Muscle of arm (tissue), 14 donors: Measurements from ENCODE around the gene RRN3. TPM values are rescaled to one million over a fixed set of nuclear protein-coding genes. Genes with fewer than 3 reads are reported as not detected.
"Not testable (repeated sequence)": the region's sequence is repeated elsewhere in the genome, so short reads cannot be mapped to it uniquely, and the experiment has no call there.

Experiments used
- DNase-seq: peaks from one replicate; pipeline ENCODE4 v3.0.0-alpha.2; 2013
- long read RNA-seq, 11 donors: transcript quantifications; one replicate each; lab custom pipeline, GENCODE V29; 2026
- polyA plus RNA-seq, 12 donors: library from polyadenylated mRNA; unstranded; fragments of 120-200 nt; gene quantifications; one replicate each; pipeline ENCODE4 v1.2.1, GENCODE V29; 2013; ENCODE audit not compliant: insufficient read length in 12 of 12

RRN3 gene
- polyA plus RNA-seq = 10 to 100 TPM in 11 of 12 donors, not detected in 1; 27.9 to 37.9 (median 33.8) TPM
- long read RNA-seq, donor 1, partial matches to known transcripts = 0 of 2 reads
- long read RNA-seq, donor 1, other reads (novel, unspliced or antisense) = 0 of 2 reads
- long read RNA-seq, donor 2, transcript RRN3-201 (18 exons, 3,762 nt) = major isoform, 7 of 9 reads
- long read RNA-seq, donor 2, partial matches to known transcripts = 0 of 9 reads
- long read RNA-seq, donor 2, other reads (novel, unspliced or antisense) = 0 of 9 reads
- long read RNA-seq, donor 3, partial matches to known transcripts = 0 of 4 reads
- long read RNA-seq, donor 3, other reads (novel, unspliced or antisense) = 0 of 4 reads
- long read RNA-seq, donor 4, partial matches to known transcripts = 0 of 3 reads
- long read RNA-seq, donor 4, other reads (novel, unspliced or antisense) = 0 of 3 reads
- long read RNA-seq, donor 5, transcript RRN3-201 (18 exons, 3,762 nt) = major isoform, 7 of 8 reads
- long read RNA-seq, donor 5, partial matches to known transcripts = 0 of 8 reads
- long read RNA-seq, donor 5, other reads (novel, unspliced or antisense) = 0 of 8 reads
- long read RNA-seq, donor 6, partial matches to known transcripts = 0 of 1 reads
- long read RNA-seq, donor 6, other reads (novel, unspliced or antisense) = 0 of 1 reads
- long read RNA-seq, donor 7, partial matches to known transcripts = 0 of 3 reads
- long read RNA-seq, donor 7, other reads (novel, unspliced or antisense) = 0 of 3 reads
- long read RNA-seq, donor 8, transcript RRN3-201 (18 exons, 3,762 nt) = major isoform, 8 of 61 reads
- long read RNA-seq, donor 8, partial matches to known transcripts = 47 of 61 reads
- long read RNA-seq, donor 8, other reads (novel, unspliced or antisense) = 5 of 61 reads
- long read RNA-seq, donor 9, partial matches to known transcripts = 0 of 1 reads
- long read RNA-seq, donor 9, other reads (novel, unspliced or antisense) = 0 of 1 reads
- long read RNA-seq, donor 10, transcript RRN3-201 (18 exons, 3,762 nt) = major isoform, 9 of 11 reads
- long read RNA-seq, donor 10, partial matches to known transcripts = 0 of 11 reads
- long read RNA-seq, donor 10, other reads (novel, unspliced or antisense) = 0 of 11 reads
- long read RNA-seq, donor 11, partial matches to known transcripts = 0 of 2 reads
- long read RNA-seq, donor 11, other reads (novel, unspliced or antisense) = 0 of 2 reads

DNA sequence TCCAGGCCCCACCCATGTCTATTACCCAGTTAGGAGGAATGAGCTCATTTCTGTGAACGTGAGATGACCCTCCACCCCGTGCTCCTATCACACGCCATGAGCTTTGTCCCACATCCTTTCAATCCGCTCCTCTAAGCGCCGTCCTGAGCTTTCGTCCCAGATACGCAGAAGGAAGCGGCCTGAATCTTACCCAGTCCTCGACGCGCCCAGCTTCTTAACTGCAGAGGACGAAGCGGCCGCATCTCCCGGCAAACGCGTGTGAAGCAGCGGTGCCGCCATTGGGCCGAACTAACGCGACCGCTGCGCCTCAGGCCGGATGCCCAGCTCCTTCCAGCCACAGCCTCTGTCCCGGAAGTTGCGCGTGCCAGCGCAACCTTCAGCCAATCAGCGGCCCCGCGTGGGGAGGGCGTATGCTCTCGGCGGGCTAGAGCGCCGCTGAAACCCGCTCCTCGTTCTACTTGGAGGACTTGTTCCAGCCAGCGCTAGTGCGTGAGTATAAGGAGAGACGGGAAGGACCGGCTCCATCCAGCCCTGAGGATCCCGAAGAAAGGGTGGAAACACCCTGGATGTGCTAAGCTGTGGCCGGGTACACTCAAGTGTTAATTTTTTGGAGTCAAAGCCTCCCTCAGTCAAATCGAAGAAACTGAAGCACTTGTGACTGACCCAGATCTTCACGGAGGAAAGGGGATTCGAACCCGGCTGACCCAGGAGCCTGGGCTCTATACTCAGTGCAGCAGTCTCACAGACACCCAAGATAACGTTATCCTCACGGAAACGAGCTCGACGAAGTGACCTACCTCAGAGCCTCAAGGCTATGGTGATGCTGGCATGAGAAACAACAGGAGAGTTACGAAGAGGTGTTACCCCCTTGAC is at the start of gene RRN3:
Gene RRN3, minus strand, starts transcription at position 318 of the 873 bp plus-strand sequence. Its CDS starts 39 bp downstream, at position 279.
- peak; percentile 95 for DNase-seq

- not testable (repeated sequence) for DNase-seq
These were observed 49.6 kb upstream of the RRN3 start for GRCh38 chr16:15143601-15144091.

GRCh38 chr16:15142891-15143600 is 49.0 kb upstream of the RRN3 start:
- DNase-seq = not testable (repeated sequence)

DNA sequence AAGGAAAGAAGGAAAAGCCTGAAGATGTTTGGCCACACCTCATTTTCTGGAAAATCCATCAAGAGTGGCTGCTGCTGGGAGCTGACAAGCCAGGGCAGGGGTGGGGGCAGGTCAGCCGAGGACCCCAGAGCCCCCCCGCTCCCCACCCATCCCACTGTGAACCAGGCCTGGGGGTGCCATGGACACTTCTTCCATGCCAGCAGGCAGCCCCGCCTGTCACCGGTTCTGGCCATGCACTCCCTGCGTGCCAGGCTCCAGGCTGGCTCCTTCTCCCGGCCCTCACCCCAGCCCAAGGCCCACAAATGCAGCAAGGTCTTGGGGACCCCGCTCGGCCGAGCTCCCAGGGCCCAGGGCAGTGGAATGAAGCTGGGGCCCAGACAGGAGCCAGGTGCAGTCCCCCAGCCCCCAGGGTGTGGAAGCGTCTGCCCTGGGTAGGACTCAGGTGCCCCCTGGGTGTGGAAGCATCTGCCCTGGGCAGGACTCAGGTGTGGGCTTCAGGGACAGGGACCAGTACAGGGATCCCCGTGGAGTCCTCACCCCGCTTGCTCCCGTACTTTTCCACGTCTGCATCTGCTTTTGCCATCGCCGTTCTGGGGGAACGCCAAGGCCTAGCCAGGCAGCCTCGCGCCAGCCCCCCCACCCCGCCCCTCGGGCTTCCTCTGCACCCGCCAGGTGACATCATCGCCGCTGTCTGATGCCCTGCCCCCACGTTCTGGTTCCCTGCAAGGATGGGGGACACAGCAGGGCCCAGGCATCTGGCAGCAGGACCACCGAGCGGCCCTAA is 48.2 kb upstream of the RRN3 start:
- DNase-seq = not testable (repeated sequence)

DNA sequence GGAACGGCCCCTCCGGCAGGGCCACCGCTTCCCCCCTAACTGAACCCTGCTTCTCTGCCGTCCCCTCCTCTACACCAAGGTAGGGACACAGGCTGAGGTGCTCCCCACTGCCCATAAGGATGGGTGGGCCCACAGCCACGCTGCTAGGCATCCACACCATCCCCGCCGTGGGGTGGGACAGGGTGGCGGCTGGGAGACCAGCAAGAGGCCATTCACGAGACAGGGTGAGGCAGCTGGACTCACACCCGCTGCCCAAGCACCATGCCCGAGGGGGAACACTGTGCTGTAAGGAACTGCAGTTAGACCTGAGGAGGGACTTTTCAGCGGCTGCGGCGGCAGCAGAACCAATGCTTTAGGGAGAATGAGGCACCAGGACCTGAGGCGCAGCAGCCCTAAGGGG is 47.5 kb upstream of the RRN3 start:
- no peak for DNase-seq

DNA sequence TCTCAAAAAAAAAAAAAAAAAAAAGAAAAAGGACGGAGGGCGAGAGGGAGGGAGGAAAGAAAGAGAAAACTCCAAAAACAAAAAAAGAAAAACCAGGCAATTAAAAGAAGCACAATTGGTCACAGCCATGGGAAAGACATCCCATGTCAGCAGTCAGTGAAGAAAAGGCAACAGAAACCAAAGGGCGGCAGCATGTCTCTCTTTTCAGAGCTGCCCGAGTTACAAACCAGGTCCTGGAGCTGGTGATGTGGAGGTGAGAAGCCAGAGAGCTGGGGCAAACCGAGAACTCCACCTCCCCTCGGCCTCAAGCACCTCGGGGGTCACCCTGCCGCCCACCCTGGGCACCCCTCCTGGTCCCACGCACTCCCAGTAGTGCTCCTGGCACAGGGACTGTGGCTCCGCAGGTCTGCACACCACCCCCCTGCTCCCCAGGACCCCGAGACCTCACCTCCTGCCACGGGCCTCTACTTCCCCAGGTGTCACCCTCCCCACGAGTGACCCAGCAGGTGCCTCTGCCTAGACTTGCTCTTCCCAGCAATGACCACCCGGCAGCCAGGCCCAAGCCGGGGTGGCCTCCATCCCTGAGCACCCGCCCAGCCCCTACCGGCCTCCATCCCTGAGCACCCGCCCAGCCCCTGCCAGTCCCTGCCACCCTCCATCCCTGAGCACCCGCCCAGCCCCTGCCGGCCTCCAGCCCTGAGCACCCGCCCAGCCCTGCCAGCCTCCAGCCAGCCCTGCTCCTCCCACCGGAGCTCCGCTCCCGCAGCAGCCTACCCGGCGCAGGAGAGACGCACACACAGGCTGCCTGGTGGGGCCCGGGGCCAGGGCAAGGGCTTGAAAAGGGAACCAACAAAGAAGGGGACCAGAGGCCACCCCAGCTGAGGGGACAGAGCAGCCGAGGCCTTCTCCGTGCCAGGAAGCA is 46.6 kb upstream of the RRN3 start:
- DNase-seq = not testable (repeated sequence)

DNA sequence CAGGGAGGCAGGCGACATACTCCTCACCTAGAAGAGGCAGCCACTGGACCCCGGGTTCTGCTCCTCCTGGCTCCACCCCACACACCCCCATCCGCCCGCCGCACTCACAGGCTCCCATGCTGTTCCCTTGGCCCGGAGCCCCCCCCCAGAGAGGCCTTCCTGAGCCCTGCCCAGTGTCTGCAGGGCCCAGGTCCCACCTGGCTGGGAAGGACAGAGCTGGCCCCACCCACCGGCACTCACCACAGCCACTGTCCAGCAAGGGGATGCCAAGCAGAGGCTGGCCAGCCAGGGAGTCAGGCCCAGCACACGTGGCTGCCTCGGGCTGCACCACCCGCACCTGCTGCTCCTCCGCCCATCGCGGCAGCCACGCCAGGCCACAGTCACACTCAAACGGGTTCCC is 43.4 kb upstream of the RRN3 start:
- not testable (repeated sequence) for DNase-seq

- DNase-seq = not testable (repeated sequence)
These were observed 41.6 kb upstream of the RRN3 start for GRCh38 chr16:15135483-15136360.

DNA sequence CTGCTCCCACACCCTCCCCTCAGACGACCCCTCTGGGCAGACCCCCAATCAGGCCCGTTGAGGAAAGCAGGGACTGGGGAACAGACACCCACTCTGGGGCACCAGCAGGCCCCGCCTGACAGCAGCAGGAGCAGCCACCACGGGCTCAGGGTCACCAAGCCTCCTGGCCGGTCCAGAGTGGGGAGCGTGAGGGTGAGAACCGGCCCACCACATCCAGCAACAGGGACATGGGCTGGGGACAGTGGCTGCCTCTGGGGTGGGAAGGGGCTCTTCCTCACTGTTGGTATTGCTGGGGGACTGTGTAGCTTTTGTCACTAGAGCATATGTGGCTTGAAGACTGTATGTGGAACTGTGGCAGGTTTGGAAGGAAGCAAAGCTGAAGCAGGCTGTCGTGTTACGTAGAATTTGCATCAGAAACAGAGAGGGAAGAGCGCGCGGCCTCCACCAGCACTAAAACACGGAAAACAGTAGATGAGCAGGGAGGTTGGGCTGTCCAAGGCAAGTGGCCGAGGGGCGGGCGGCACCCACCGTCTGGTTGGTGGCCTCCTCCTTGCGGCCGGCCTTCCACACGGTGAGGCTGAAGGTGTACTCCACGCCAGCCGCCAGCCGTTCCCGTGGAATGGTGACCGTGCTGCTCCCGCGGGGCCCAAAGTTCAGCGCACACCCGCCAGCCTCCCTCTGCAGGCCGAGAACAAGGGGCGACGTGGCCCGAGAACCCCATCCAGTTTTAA is 40.8 kb upstream of the RRN3 start:
- not testable (repeated sequence) for DNase-seq

- not testable (repeated sequence) for DNase-seq
These were observed 39.5 kb upstream of the RRN3 start for GRCh38 chr16:15133554-15133953.

DNA sequence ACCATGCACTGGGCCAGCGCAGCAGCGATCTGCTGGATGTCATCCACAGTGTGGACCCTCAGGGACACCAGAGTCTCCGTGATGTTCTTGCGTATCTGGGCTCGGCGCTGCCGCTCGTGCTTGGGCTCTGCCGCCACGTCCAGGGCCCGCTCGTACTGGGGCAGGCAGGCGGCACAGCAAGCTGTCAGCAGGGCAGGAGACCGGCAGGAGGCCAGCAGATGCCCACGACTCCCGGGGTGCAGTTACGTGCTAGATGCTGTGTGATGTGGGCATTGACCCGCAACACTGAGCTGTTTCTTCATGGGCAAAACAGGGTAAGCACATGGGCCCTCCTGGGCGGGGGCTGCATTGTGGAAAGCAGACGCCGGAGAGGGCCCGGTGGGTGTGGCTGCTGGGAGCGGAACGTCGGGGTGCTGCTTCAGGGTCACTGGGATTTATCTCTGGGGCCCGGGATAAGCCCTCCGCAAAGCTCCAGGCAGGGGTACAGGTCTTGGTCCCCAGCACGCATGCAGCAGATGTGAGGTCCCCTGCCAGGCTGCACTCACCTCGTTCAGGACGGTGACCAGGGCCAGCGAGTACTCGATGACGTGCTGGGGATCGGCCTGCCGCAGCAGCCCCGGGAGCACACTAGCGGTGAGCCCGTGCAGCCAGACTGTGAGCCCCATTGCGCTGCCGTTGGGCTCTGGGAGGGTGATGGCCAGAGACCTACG is 38.8 kb upstream of the RRN3 start:
- not testable (repeated sequence) for DNase-seq

DNA sequence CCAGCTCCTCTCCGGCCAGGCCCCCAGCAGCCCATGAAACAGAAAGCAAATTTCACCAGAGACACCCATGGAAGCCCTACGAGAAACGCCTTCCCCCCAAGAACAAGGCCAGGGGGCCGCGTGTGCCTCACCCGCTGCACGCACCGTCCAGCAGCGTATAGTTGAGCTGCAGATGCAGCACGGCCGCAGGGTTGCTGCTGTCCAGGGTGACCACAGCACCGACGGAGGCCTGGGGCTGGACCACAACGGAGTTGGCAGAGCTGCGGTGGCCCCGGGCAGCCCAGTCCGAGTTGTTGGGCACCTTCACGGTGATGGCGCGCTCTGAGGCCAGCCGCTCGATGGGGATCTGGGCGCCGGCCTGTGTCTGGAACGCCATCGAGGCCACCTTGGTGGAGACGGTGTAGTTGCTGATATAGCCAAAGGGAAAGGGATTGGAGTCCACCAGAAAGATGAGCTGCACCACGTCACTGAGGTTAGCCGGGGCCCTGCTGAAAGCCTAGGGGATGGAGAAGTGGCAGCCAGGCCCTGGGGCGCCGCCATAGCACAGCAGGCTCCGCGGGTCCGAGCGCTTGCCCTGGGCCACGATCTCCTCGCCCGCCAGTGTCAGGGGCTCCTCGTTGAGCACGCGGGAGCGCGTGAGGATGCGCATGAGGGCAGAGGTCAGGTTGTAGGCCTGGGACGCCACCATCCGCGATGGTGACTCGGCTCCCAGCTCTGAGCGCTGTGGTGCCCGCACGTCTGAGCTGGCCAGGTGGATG is 37.0 kb upstream of the RRN3 start:
- DNase-seq = not testable (repeated sequence)

GRCh38 chr16:15130256-15130932 is 36.3 kb upstream of the RRN3 start:
- DNase-seq = not testable (repeated sequence)
